Heart right ventricle (tissue), 16 donors: ENCODE measurements around the gene LRSAM1. TPM values are rescaled to one million over a fixed set of nuclear protein-coding genes. Genes with fewer than 3 reads are reported as not detected.

ENCODE experiments used
- ATAC-seq, 8 donors: fragments of 200-7000 bp; cut with Tn5 transposase; one replicate each; pipeline ENCODE4 v1.9.1; 2020; ENCODE audit warnings: mild to moderate bottlenecking in 8 of 8, moderate library complexity in 8 of 8, moderate number of reproducible peaks in 1 of 8
- DNase-seq, 2 donors: peaks; one replicate each; pipeline ENCODE4 v3.0.0-alpha.2; 2020
- H3K27ac ChIP-seq, 10 donors: fragments of 200-600 bp; sonication (generic) in 2 of 10; one replicate each; pipeline versions ENCODE4 v1.5.0 to v1.8.0; 2020 to 2022; ENCODE audit warnings: mild to moderate bottlenecking in 3 of 10
- H3K27me3 ChIP-seq, 7 donors: fragments of 200-600 bp; one replicate each; pipeline ENCODE4 v1.8.0; 2021 to 2022; ENCODE audit warnings: mild to moderate bottlenecking in 2 of 7
- H3K36me3 ChIP-seq, 9 donors: fragments of 200-600 bp; sonication (generic) in 1 of 9; one replicate each; pipeline versions ENCODE4 v1.5.0 to v1.8.0; 2020 to 2022; ENCODE audit warnings: mild to moderate bottlenecking in 2 of 9
- H3K4me1 ChIP-seq, 9 donors: fragments of 200-600 bp; sonication (generic) in 1 of 9; one replicate each; pipeline versions ENCODE4 v1.5.0 to v1.8.0; 2020 to 2022; ENCODE audit warnings: mild to moderate bottlenecking in 4 of 9
- H3K4me3 ChIP-seq, 10 donors: fragments of 200-600 bp; sonication (generic) in 2 of 10; one replicate each; pipeline versions ENCODE4 v1.5.0 to v1.8.0; 2020 to 2022; ENCODE audit warnings: mild to moderate bottlenecking in 7 of 10, moderate library complexity in 2 of 10
- H3K9me3 ChIP-seq, 11 donors: fragments of 200-600 bp in 10 of 11; sonication (generic) in 2 of 11; one replicate each; pipeline versions ENCODE4 v1.5.0 to v1.8.0; 2013 to 2022; ENCODE audit warnings: mild to moderate bottlenecking in 2 of 11, control low read depth in 1 of 11, moderate library complexity in 1 of 11
- WGBS, 2 donors: extraction: QIAGEN DNeasy Blood & Tissue Kit; methylation state at CpG; one replicate each; pipeline ENCODE4 v1.1.7; 2013; ENCODE audit warnings: inconsistent platforms in 1 of 2; 5-methylcytosine and 5-hydroxymethylcytosine counted together
- intact Hi-C, 10 donors: fragments of 100-400 bp; cut with DNase I; formaldehyde crosslinking; loops; one replicate each; pipeline versions ENCODE4 v1.11.1 to v1.14.2; 2022
- long read RNA-seq, 3 donors: library from polyadenylated mRNA; unstranded; transcript quantifications; one replicate each; pipeline ENCODE4 v2.0.0, GENCODE V29; 2020 to 2021
- polyA plus RNA-seq, 2 donors: library from polyadenylated mRNA; stranded (reverse); fragments of 200-250 nt; gene quantifications; one replicate each; pipeline ENCODE4 v1.2.3, GENCODE V29; 2013
- total RNA-seq, 10 donors: library from RNA; stranded (reverse); fragmentation: NEBNext Ultra II Directional in 3 of 10; extraction: Animal tissue kit (Norgen Biotek cat#: 25700) in 3 of 10; gene quantifications; one replicate each; pipeline versions ENCODE4 v1.2.1 to v1.2.4, GENCODE V29; 2021 to 2023
- TF ChIP-seq, protein P1 (sequence below), 9 donors: fragments of 200-600 bp; sonication (generic) in 2 of 9; IDR thresholded peaks; one replicate each; pipeline versions ENCODE4 v1.5.0 to v1.8.0; 2021 to 2022; ENCODE audit warnings: antibody characterized with exemption in 9 of 9, mild to moderate bottlenecking in 5 of 9, moderate library complexity in 1 of 9
- donor health status: Arrhythmogenic right ventricular cardiomyopathy.
- donor health status: ischemic (EF 13 %, LVEDD 7.1; RV severe dilation, severe dysfunction).
- donor health status: healthy with polysubstance abuse.
- donor health status: DM: no; HTN: yes; CAD: no.
- donor health status: DM: no; HTN: no; CAD: no.
- donor health status: ischemic (EF 25% LVEDD 6.9; RV normal size, moderate dysfunction).
- donor health status: ischemic (EF 25% LVEDD 5.7; RV mildly dilated, moderate dysfunction).
- donor health status: healthy.
- donor health status: DM: yes; HTN: yes; CAD: no.
- donor health status: Ischemic cardiomyopathy.
- donor health status: ischemic (EF 35%, LVEDD 5.7; RV mildly dilated, moderate dysfunction).
- donor health status: nonischemic (EF 11% LVEDD 7.7; RV severe dilation, severe dysfunction).
- donor health status: DM: yes; HTN: yes; CAD: no.
- donor health status: PGD.
- donor health status: ischemic (EF 29% LVEDD 5.4; RV normal size, mild dysfunction).
- donor health status: nonischemic (EF 23%, LVEDD 6.1; RV moderate dilation, normal function).

The LRSAM1 gene
- total RNA-seq (10 to 100 TPM; 24.9 to 49.6 (median 29.5) TPM), polyA plus RNA-seq (10 to 100 TPM; 21.2 to 59.9 TPM)
- long read RNA-seq, donor 1, transcript LRSAM1-202 (25 exons, 3,376 nt): minor isoform, 36 of 171 reads
- long read RNA-seq, donor 1, transcript LRSAM1-201 (26 exons, 3,146 nt): major isoform, 84 of 171 reads
- long read RNA-seq, donor 1, partial matches to known transcripts: 30 of 171 reads
- long read RNA-seq, donor 1, other reads (novel, unspliced or antisense): 19 of 171 reads
- long read RNA-seq, donor 2, transcript LRSAM1-201 (26 exons, 3,146 nt): major isoform, 89 of 162 reads
- long read RNA-seq, donor 2, transcript LRSAM1-202 (25 exons, 3,376 nt): minor isoform, 32 of 162 reads
- long read RNA-seq, donor 2, partial matches to known transcripts: 20 of 162 reads
- long read RNA-seq, donor 2, other reads (novel, unspliced or antisense): 21 of 162 reads
- long read RNA-seq, donor 3, transcript LRSAM1-201 (26 exons, 3,146 nt): major isoform, 67 of 173 reads
- long read RNA-seq, donor 3, transcript LRSAM1-202 (25 exons, 3,376 nt): minor isoform, 12 of 173 reads
- long read RNA-seq, donor 3, partial matches to known transcripts: 74 of 173 reads
- long read RNA-seq, donor 3, other reads (novel, unspliced or antisense): 20 of 173 reads

- ATAC-seq (peak; percentile 80 to 94 (median 88)), DNase-seq (peak; percentile 97 to 98)
- peaks cover 0 to 59% (median 29%) of the 10 kb centered on the region in 9 donors for H3K36me3 ChIP-seq
- H3K9me3 ChIP-seq: no peaks in the 10 kb centered on the region
- WGBS, 2 donors: 2% methylated on average over 70 to 71 of the region's 71 CpGs
- intact Hi-C loops: loop anchor here in 1 of 10 donors (2.0 kb wide), 1 partner anchor 26 kb away; the partner anchor contains the start of gene ZNF79
- peak within 1 kb of the TSS; percentile 85 to 98 (median 95) for H3K27ac ChIP-seq
- TF ChIP-seq, protein P1, sequence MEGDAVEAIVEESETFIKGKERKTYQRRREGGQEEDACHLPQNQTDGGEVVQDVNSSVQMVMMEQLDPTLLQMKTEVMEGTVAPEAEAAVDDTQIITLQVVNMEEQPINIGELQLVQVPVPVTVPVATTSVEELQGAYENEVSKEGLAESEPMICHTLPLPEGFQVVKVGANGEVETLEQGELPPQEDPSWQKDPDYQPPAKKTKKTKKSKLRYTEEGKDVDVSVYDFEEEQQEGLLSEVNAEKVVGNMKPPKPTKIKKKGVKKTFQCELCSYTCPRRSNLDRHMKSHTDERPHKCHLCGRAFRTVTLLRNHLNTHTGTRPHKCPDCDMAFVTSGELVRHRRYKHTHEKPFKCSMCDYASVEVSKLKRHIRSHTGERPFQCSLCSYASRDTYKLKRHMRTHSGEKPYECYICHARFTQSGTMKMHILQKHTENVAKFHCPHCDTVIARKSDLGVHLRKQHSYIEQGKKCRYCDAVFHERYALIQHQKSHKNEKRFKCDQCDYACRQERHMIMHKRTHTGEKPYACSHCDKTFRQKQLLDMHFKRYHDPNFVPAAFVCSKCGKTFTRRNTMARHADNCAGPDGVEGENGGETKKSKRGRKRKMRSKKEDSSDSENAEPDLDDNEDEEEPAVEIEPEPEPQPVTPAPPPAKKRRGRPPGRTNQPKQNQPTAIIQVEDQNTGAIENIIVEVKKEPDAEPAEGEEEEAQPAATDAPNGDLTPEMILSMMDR (IDR thresholded peaks at IDR 0.05): peak in 3 of 9 donors; percentile 21 to 37 (median 26)
- H3K27me3 ChIP-seq: no peaks in the 10 kb centered on the region
- H3K4me1 ChIP-seq: peaks cover 3 to 62% (median 52%) of the 10 kb centered on the region in 9 donors
- peak within 1 kb of the TSS; percentile 58 to 99 (median 89) for H3K4me3 ChIP-seq
Observed at GRCh38 chr9:127450830-127451607, at the start of gene LRSAM1, which contains the start of gene RPL12. Gene LRSAM1 (plus strand): TSS chr9:127451510. CDS start chr9:127454528, 3,018 bp downstream. Gene RPL12 (minus strand): TSS chr9:127451406. CDS start chr9:127451317, 89 bp downstream.

- Histone ChIP-seq H3K4me1 (peaks cover 0 to 30% (median 25%) of the 10 kb centered on the region in 9 donors), H3K4me3 (no peak overlapping the region), H3K36me3 (peaks cover 0 to 58% (median 27%) of the 10 kb centered on the region in 9 donors), H3K27ac (no peak overlapping the region), H3K27me3 (no peaks in the 10 kb centered on the region), H3K9me3 (no peaks in the 10 kb centered on the region)
- no peak for ATAC-seq
- intact Hi-C loops: loop anchor here in 1 of 10 donors (1.0 kb wide), 1 partner anchor 26 kb away; no protein-coding TSS in a partner anchor
- WGBS, 2 donors: 88 to 89% methylated on average over 18 of the region's 18 CpGs
- DNase-seq: no peak
- TF ChIP-seq, protein P1 (IDR thresholded peaks at IDR 0.05): no peak
Observed at GRCh38 chr9:127402401-127403090, 48.8 kb upstream of the LRSAM1 start.

GRCh38 chr9:127403507-127404192, 47.7 kb upstream of the LRSAM1 start:
- Histone ChIP-seq H3K36me3 (peaks cover 0 to 63% (median 27%) of the 10 kb centered on the region in 9 donors), H3K4me3 (no peak overlapping the region), H3K4me1 (peaks cover 0 to 22% (median 16%) of the 10 kb centered on the region in 9 donors), H3K9me3 (no peaks in the 10 kb centered on the region), H3K27ac (no peak overlapping the region), H3K27me3 (no peaks in the 10 kb centered on the region)
- DNase-seq (no peak), ATAC-seq (no peak)
- intact Hi-C loops: loop anchor here in 1 of 10 donors (1.0 kb wide), 1 partner anchor 25 kb away; no protein-coding TSS in a partner anchor
- WGBS, 2 donors: 93 to 94% methylated on average over 21 of the region's 22 CpGs
- TF ChIP-seq, protein P1 (IDR thresholded peaks at IDR 0.05): no peak
